Fibroblast of skin of right quadriceps (primary cell): ENCODE results near the gene WFS1.

ENCODE experiments used
- DNase-seq: peaks from one replicate; pipeline ENCODE4 v3.0.0-alpha.2; 2013

WFS1 gene

DNA sequence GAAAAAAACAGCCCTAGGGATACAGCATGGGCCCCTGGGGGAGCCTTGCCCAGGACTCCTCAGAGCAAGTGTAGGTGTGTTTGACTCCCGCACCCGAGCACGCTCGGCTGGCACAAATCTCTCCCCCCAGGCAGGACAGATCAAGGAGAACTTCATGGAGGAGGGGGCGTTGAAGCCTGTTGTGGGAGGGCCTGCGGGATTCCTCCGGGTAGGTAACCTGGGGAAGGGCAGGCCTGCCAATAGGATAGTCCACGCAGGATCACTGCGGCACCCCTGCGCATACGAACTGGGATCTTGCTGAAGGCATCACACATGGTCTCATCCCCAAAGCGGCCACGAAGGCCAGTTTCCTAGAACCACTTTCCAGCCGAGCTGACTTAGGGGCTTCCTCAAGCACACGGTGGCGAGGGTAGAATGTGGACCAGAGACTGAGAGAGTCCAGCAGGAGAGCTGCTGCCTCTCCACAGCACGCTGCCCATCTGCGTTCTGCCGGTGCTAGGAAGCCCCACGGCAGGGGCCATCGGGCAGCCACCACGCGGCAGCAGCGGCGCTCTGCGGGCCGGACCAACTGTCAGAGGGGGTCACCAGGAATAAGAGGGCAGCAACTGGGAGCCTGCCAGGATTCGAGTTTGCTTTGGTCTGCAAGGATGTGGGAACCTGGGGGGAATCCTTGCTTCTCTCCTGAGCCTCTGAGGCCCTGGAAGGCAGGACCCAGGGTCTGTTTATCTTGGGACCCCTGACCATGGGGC, 56.8 kb downstream of the WFS1 start:
- DNase-seq: no peak

GRCh38 chr4:6327220-6327917, 57.7 kb downstream of the WFS1 start:
- DNase-seq: peak; percentile 52

DNA sequence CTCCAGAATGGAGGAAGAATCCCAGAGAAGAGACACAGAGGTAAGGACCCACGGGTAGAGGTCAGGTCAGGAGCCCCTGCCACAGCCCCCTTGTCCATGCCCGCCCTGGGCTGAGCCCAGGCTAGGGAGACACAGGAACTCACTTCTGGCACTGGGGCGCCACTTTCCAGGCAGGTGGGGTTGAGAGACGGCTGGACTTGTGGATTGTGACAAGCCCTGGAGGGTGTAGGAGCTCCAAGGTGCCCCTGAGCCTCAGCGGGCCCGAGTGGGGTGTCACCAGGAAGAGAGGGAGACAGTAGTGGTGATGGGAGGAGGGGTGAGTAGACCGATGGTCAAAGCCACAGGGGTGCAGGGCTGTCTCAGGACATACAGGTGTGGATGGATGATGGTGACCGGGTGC, 58.9 kb downstream of the WFS1 start:
- no peak for DNase-seq

GRCh38 chr4:6329478-6330383, 60.1 kb downstream of the WFS1 start:
- no peak for DNase-seq

DNA sequence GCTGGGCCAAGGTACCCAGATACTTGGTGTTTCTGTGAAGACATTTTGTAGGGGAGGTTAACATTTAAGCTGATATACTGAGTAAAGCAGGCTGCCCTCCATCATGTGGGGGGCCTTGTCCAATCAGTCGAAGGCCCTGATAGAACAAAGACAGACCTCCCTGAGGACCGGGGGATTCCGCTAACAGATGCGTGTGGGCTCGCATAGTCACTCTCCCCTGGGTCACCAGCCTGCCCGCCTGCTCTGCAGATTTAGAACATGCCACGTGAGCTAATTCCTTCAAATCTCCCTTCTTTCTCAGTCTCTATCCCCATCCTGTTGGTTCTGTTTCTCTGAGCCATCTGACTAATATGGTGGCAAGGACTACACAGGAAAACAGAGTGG, 60.7 kb downstream of the WFS1 start:
- no peak for DNase-seq

- DNase-seq: no peak
Measured at GRCh38 chr4:6331018-6331417, 61.4 kb downstream of the WFS1 start.

- DNase-seq: no peak
Measured at GRCh38 chr4:6331468-6331867, 61.8 kb downstream of the WFS1 start.

DNA sequence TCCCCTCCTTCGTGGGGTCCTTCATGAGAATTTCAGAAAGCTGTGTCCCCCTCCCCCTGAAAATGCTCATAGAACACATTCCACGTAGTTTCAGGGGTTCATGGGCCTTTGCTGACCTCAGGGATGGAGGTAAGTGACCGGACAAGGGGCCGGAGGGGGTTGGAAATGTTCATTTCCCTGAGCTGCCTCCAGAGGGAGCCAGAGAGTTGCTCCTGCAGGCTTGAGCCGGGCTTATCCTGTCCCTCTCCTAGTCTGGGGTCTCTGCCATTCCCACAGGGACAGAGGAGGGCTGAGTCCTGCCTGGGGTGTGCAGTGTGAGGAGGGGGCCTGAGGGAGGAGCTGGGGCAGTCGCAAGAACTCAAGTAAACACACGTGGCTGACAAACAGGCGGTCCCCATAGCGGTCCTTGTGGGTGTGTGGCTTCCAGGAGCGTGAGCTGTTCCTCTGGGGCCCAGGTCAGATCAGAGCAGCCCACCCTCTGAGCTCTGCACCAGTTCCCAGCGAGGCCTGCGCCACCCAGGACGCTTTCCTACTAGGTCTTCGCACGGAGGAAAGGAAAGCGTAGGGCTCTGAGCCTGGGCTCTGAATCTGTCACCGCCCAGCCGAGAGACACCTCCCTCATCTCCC, 62.5 kb downstream of the WFS1 start:
- DNase-seq: no peak

DNA sequence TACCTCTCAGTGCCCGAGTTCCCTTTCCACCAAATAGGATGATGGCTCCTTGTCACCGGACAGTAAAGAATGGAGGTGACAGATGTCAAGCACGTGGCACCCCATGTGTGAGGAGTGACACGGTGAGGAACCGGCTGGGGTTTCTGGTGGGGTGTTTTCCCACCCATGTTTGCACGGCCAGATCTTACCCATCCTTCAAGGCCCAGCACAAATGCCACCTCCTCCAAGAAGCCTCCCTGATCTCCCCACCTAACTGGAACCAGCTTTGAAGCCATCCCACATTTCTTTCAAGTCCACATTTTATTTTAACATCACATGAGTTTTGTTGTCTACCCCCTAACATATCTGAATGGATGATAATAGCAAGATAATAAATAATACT, 63.0 kb downstream of the WFS1 start:
- DNase-seq: no peak

DNA sequence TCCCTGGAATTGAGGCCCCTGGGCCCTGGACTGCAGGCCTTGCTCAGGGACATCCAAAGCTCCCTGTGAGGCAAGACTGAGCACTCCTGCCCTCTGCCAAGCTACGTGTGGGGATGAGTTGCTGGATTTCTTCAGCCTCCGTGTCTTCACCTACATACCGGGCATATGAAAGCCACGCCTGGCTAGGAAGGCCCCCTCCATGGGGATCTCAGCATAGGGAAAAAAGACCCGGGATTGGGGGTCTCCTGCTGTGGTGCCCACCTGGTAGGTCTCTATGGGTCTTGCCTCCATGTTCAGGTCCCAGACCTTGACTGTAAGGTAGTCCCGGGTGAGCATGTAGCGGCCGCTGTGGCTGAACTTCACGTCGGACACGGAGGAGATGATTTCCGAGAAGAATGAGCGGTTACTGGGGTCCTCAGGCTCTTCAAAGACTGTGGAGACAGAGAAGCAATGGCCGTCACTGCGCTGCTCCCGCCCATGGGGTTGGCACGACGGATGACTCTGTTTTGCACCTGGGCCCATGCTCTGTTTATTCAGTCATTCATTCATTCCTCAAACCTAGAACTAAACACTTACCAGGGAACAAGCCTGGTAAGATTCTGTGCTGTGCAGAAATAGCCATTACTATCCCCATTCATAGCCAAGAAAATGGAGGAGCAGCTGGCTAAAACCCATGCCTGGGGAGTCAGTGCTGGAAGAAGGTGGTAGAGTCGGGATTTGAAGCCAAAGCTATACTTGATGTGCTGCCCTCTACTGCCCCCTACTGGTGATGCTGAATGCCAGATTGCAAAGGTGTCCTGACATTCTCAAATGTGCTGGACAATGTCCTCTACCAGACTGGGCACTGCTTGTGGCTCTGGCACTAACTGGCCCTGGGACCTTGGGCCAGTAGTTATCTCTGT, 63.9 kb downstream of the WFS1 start:
- no peak for DNase-seq

DNA sequence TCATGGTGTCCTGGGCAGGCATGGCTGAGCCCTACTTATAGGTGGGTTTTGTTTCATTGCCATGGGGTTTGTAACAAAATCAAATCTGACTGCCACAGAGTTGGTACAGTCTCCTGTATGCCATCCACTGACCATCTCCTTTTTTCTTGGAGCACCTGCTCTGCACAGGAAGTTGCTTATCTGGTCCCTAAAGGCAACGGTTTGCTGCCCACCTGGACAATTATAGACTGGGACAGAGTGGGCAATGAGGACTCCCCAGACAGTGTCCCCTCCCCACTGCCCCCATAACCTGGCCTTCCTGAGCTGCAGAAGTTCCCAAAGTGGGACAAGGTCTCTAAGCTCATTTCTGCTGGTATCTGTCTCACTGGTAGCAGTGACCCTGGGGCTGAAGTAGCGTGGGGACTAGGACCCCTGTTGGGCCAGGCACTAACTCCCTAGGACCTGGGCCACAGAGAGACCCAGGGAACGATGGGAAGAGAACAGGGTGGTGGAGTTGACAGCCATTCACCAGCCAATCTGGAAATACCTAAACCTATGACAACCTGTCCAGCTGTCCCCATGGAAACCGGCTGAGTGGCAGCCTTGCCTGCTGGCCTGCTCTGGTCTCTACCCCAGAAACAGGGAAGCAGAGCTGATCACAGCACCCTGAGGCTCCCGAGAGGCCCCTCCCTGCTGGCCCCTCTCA, 64.7 kb downstream of the WFS1 start:
- no peak for DNase-seq

GRCh38 chr4:6335040-6335590, 65.5 kb downstream of the WFS1 start:
- DNase-seq: no peak

GRCh38 chr4:6336166-6336565, 66.5 kb downstream of the WFS1 start:
- no peak for DNase-seq

GRCh38 chr4:6337331-6337935, 67.8 kb downstream of the WFS1 start:
- no peak for DNase-seq

GRCh38 chr4:6338175-6338950, 68.7 kb downstream of the WFS1 start:
- no peak for DNase-seq

DNA sequence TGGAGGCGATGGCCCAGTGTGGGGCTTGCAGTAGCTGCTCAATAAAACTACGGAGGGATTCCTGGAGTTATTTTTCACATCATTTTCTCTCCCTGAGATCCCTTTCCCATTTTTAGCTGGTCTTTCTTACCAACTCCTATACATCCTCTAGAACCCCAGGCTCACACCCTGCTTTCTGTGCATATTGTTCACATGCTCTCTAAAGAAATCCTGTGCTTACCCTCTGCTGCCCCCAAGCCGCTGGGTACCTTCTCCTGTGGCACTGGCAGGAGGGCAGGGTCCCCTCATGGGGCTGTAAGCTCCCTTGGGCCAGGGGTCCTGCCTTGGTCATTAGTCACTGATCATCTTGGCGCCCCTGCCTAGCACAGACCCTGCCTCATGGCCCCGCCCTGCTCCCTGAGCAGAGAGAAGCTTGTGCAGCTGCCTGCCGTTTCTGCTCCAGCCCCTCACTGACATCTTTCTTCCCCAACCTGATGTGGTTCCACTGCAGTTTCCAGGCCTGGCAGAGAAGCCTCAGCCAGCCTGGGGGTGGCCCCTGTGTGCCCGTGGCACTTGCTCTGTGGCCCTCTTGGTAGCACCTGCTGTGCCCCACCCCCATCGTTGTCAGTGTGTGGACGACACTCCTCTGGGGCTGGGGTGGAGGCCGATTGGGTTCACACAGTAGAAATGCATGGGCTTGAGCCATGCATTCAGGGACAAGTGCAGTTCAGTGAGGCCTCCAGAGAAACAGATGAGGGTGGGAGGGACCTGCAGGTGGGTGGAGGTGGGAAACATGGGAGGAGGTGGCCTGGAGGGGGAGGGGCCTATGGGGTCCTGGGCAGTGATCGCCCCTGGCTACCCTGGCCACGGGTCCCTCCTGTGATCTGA, 69.5 kb downstream of the WFS1 start:
- DNase-seq: no peak

- no peak for DNase-seq
Measured at GRCh38 chr4:6339818-6340445, 70.3 kb downstream of the WFS1 start.

- no peak for DNase-seq
Measured at GRCh38 chr4:6340446-6341015, 70.9 kb downstream of the WFS1 start.
